Measurements from ENCODE around the gene DDX10. TPM values are rescaled to one million over a fixed set of nuclear protein-coding genes. Genes with fewer than 3 reads are reported as not detected.

Gene DDX10
- total RNA-seq, 4 donors from 2014 or later: 5.5 to 25.0 (median 17.5) TPM

- WGBS, 2 donors: 66 to 95% methylated on average over 2 of the region's 2 CpGs
- H3K4me3 ChIP-seq: no peak overlapping the region
- no peak overlapping the region for H3K27ac ChIP-seq
- no peak for DNase-seq
- no peaks in the 10 kb centered on the region for H3K36me3 ChIP-seq
- no peaks in the 10 kb centered on the region for H3K4me1 ChIP-seq
- H3K27me3 ChIP-seq: no peaks in the 10 kb centered on the region
- H3K9me3 ChIP-seq: no peaks in the 10 kb centered on the region
- intact Hi-C loops (cut with DNase I): no loop called here
- no peak for TF ChIP-seq POLR2A (IDR thresholded peaks at IDR 0.05)
- TF ChIP-seq CTCF (IDR thresholded peaks at IDR 0.05): no peak
These were observed 212.3 kb downstream of the DDX10 start for GRCh38 chr11:108877178-108877577.

GRCh38 chr11:108880510-108880909 is 215.6 kb downstream of the DDX10 start:
- no peaks in the 10 kb centered on the region for H3K9me3 ChIP-seq
- H3K4me3 ChIP-seq: no peak overlapping the region
- no peak for DNase-seq
- WGBS, 2 donors: 59 to 68% methylated on average over 5 of the region's 5 CpGs
- TF ChIP-seq POLR2A (IDR thresholded peaks at IDR 0.05): no peak
- TF ChIP-seq CTCF (IDR thresholded peaks at IDR 0.05): no peak
- H3K36me3 ChIP-seq: no peaks in the 10 kb centered on the region
- no peak overlapping the region for H3K27ac ChIP-seq
- no peaks in the 10 kb centered on the region for H3K27me3 ChIP-seq
- no peaks in the 10 kb centered on the region for H3K4me1 ChIP-seq
- intact Hi-C loops (cut with DNase I): no loop called here

GRCh38 chr11:108881131-108881530 is 216.3 kb downstream of the DDX10 start:
- DNase-seq: no peak
- Histone ChIP-seq H3K27me3 (no peaks in the 10 kb centered on the region), H3K36me3 (no peaks in the 10 kb centered on the region), H3K4me3 (no peak overlapping the region), H3K9me3 (no peaks in the 10 kb centered on the region), H3K27ac (no peak overlapping the region), H3K4me1 (peaks cover 0 to 2% (median 0%) of the 10 kb centered on the region in 3 donors)
- intact Hi-C loops (cut with DNase I): no loop called here
- TF ChIP-seq POLR2A (IDR thresholded peaks at IDR 0.05) (no peak), CTCF (IDR thresholded peaks at IDR 0.05) (no peak)

- Histone ChIP-seq H3K4me1 (peaks cover 0 to 12% (median 0%) of the 10 kb centered on the region in 3 donors), H3K36me3 (no peaks in the 10 kb centered on the region), H3K4me3 (no peak overlapping the region), H3K27me3 (no peaks in the 10 kb centered on the region), H3K9me3 (no peaks in the 10 kb centered on the region), H3K27ac (no peak overlapping the region)
- intact Hi-C loops (cut with DNase I): no loop called here
- no peak for DNase-seq
- no peak for TF ChIP-seq POLR2A (IDR thresholded peaks at IDR 0.05)
- no peak for TF ChIP-seq CTCF (IDR thresholded peaks at IDR 0.05)
- 69 to 82% methylated on average over 5 of the region's 5 CpGs for WGBS, 2 donors
These were observed 217.5 kb downstream of the DDX10 start for GRCh38 chr11:108882211-108882831.

GRCh38 chr11:108886005-108886659 is 221.3 kb downstream of the DDX10 start:
- 79 to 84% methylated on average over 2 of the region's 2 CpGs for WGBS, 2 donors
- Histone ChIP-seq H3K36me3 (no peaks in the 10 kb centered on the region), H3K27me3 (no peaks in the 10 kb centered on the region), H3K4me3 (no peak overlapping the region), H3K9me3 (no peaks in the 10 kb centered on the region), H3K4me1 (peaks cover 0 to 12% (median 0%) of the 10 kb centered on the region in 3 donors), H3K27ac (no peak overlapping the region)
- DNase-seq: no peak
- intact Hi-C loops (cut with DNase I): no loop called here
- TF ChIP-seq POLR2A (IDR thresholded peaks at IDR 0.05): no peak
- TF ChIP-seq CTCF (IDR thresholded peaks at IDR 0.05): no peak

Data from esophagus squamous epithelium (tissue), 5 donors.